Prostate gland (tissue), 2 donors: ENCODE results near the gene ABCB8. TPM values are rescaled to one million over a fixed set of nuclear protein-coding genes. Genes with fewer than 3 reads are reported as not detected.

Source experiments
- DNase-seq: peaks from one replicate; pipeline ENCODE4 v3.0.0-alpha.2; 2019; ENCODE audit warnings: low spot score
- H3K27ac ChIP-seq, 2 donors: fragments of 200-600 bp; sonication (generic); 2 replicates each; pipeline ENCODE4 v1.5.1; 2017 to 2019
- H3K27me3 ChIP-seq: fragments of 200-600 bp; sonication (generic); replicated peaks from 2 replicates; pipeline ENCODE4 v1.5.1; 2019; ENCODE audit not compliant: insufficient read depth
- H3K36me3 ChIP-seq, 2 donors: fragments of 200-600 bp; sonication (generic); 1 replicate in 1 of 2; 2 replicates in 1 of 2; pipeline versions ENCODE4 v1.5.1 to v1.8.1; 2017 to 2019
- H3K4me1 ChIP-seq: fragments of 200-600 bp; sonication (generic); replicated peaks from 2 replicates; pipeline ENCODE4 v1.5.1; 2019
- H3K4me3 ChIP-seq, 2 donors: fragments of 200-600 bp; sonication (generic); 2 replicates each; pipeline ENCODE4 v1.5.1; 2017 to 2019
- H3K9me3 ChIP-seq: fragments of 200-600 bp; sonication (generic); 2 replicates; pipeline ENCODE4 v1.5.1; 2017
- CTCF ChIP-seq, 4 experiments: fragments of 200-600 bp in 2 of 4; fragments of 450-650 bp in 2 of 4; sonication (generic) in 2 of 4; IDR thresholded peaks; 1 replicate in 3 of 4; 2 replicates in 1 of 4; pipeline ENCODE4 v1.5.1; 2016 to 2019; ENCODE audit warnings: antibody characterized with exemption in 4 of 4, mild to moderate bottlenecking in 2 of 4, moderate library complexity in 2 of 4
- POLR2A ChIP-seq: fragments of 450-650 bp; IDR thresholded peaks from one replicate; pipeline ENCODE4 v1.6.1; 2016; ENCODE audit warnings: antibody characterized with exemption, mild to moderate bottlenecking
- POLR2AphosphoS5 ChIP-seq: sonication (generic); formaldehyde crosslinking; IDR thresholded peaks from one replicate; pipeline ENCODE4 v1.6.1; 2017; ENCODE audit warnings: antibody characterized with exemption
- WGBS: methylation state at CpG from one replicate; pipeline ENCODE4 v1.1.5; 2018; 5-methylcytosine and 5-hydroxymethylcytosine counted together
- intact Hi-C: fragments of 100-400 bp; cut with DNase I; formaldehyde crosslinking; loops from one replicate; pipeline ENCODE4 v1.14.2; 2022
- total RNA-seq, 2 donors: library from RNA; depleted of rRNA; stranded (reverse); fragments of >200 nt; gene quantifications; one replicate each; pipeline ENCODE4 v1.1.0, GENCODE V29; 2016

Gene ABCB8
- total RNA-seq, 2 donors from 2014 or later: 26.4 to 50.6 TPM

GRCh38 chr7:151074817-151075661 lies 46.8 kb downstream of the ABCB8 start:
- H3K4me1 ChIP-seq: peaks cover 6% of the 10 kb centered on the region
- no peak overlapping the region for H3K4me3 ChIP-seq
- DNase-seq: no peak
- intact Hi-C loops: no loop called here
- WGBS: 84% methylated on average over 22 of the region's 26 CpGs
- no peaks in the 10 kb centered on the region for H3K27me3 ChIP-seq
- no peaks in the 10 kb centered on the region for H3K9me3 ChIP-seq
- peaks cover 8 to 21% of the 10 kb centered on the region in 2 donors for H3K36me3 ChIP-seq
- no peak overlapping the region for H3K27ac ChIP-seq
- TF ChIP-seq POLR2A (no peak), POLR2AphosphoS5 (no peak), CTCF (IDR thresholded peaks at IDR 0.05) (no peak)

DNA sequence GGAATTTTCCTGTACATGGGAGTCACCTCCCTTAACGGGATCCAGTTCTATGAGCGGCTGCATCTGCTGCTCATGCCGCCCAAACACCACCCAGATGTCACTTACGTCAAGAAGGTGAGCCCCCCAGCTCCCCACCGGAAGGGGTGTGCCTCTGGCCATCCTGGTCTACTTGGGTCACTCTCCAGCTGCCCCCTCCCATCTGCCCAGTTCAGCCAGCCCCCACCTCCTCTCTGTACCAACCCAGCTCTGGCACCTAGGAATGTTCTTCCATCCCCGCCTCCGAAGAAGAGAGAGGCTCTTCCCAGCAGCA lies 47.4 kb downstream of the ABCB8 start:
- peaks cover 6% of the 10 kb centered on the region for H3K4me1 ChIP-seq
- no peaks in the 10 kb centered on the region for H3K9me3 ChIP-seq
- peaks cover 2 to 15% of the 10 kb centered on the region in 2 donors for H3K36me3 ChIP-seq
- no peak overlapping the region for H3K27ac ChIP-seq
- DNase-seq: no peak
- TF ChIP-seq POLR2A (no peak), POLR2AphosphoS5 (no peak), CTCF (IDR thresholded peaks at IDR 0.05) (no peak)
- WGBS: 70% methylated on average over 7 of the region's 7 CpGs
- intact Hi-C loops: no loop called here
- no peak overlapping the region for H3K4me3 ChIP-seq
- no peaks in the 10 kb centered on the region for H3K27me3 ChIP-seq

DNA sequence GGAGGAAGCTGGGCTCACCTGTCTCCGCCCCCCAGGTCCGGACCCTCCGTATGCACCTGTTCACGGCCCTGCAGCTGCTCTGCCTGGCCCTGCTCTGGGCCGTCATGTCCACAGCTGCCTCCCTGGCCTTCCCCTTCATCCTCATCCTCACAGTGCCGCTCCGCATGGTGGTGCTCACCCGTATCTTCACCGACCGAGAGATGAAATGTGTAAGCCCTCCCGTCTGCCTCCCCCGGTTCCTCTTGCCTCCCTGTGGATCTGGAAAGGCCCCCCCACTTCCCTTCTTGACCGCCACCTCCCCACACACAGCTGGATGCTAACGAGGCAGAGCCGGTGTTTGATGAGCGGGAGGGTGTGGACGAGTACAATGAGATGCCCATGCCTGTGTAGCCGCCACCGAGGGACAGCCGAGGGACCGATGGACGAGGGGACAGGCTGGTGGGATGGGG lies 47.8 kb downstream of the ABCB8 start:
- H3K36me3 ChIP-seq: peaks cover 2 to 13% of the 10 kb centered on the region in 2 donors
- intact Hi-C loops: no loop called here
- TF ChIP-seq POLR2A (no peak), POLR2AphosphoS5 (no peak), CTCF (IDR thresholded peaks at IDR 0.05) (no peak)
- no peaks in the 10 kb centered on the region for H3K9me3 ChIP-seq
- WGBS: 83% methylated on average over 22 of the region's 22 CpGs
- DNase-seq: no peak
- peaks cover 8% of the 10 kb centered on the region for H3K4me1 ChIP-seq
- no peak overlapping the region for H3K27ac ChIP-seq
- H3K27me3 ChIP-seq: no peaks in the 10 kb centered on the region
- H3K4me3 ChIP-seq: no peak overlapping the region

DNA sequence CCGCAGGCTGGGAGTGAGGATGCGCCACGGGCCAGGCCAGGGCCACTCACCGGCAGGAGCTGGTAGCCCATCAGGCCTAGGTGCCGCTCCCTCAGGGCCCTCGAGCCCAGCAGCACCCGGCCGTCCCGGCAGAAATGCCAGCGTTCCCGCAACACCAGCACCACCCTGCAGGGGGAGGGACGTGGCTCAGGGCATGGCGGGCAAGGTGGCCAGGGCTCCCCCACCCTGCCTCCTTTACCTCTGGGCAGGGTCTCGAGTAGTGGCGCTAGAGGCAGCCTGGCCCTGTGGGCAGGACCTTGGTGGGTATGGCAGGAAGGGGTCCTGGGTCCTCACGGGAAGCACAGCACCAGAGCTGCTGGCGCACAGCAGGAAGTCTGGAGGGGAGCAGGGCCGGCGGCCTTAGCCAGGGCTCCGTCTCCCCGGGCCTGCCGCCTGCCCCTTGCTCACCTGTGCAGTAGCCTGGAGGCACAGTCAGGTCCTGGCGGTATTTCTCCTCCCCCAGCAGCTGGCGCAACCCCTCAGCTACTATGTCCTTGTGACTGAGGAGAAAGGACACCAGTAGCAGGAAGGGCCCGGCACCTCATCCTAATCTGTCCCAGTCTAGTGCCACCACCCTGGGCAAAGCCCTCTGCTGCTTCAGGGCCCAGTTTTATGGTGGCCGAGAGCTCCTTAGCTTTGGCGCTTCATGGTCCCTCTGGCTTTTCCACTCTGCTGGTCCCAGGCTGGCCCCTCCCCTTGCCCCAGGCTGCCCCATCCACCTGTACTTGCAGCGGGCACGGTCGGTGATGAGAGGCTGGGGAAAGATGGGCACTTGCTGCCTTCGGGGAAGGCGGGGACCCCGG lies 48.8 kb downstream of the ABCB8 start:
- no peaks in the 10 kb centered on the region for H3K27me3 ChIP-seq
- intact Hi-C loops: no loop called here
- no peak for TF ChIP-seq POLR2A
- peak in 1 of 4 experiments; percentile 10 for TF ChIP-seq CTCF (IDR thresholded peaks at IDR 0.05)
- peaks cover 0 to 13% of the 10 kb centered on the region in 2 donors for H3K36me3 ChIP-seq
- H3K27ac ChIP-seq: no peak overlapping the region
- H3K4me1 ChIP-seq: peaks cover 19% of the 10 kb centered on the region
- H3K9me3 ChIP-seq: no peaks in the 10 kb centered on the region
- no peak overlapping the region for H3K4me3 ChIP-seq
- 69% methylated on average over 32 of the region's 33 CpGs for WGBS
- no peak for DNase-seq
